GM18502 (cell line): ENCODE data around the gene GPR63.

Source experiments
- ATAC-seq: cut with Tn5 transposase; IDR thresholded peaks from one replicate; pipeline ENCODE4 v1.9.1; 2021; ENCODE audit warnings: mild to moderate bottlenecking; ENCODE audit not compliant: unreplicated experiment, poor library complexity

GPR63 gene, protein sequence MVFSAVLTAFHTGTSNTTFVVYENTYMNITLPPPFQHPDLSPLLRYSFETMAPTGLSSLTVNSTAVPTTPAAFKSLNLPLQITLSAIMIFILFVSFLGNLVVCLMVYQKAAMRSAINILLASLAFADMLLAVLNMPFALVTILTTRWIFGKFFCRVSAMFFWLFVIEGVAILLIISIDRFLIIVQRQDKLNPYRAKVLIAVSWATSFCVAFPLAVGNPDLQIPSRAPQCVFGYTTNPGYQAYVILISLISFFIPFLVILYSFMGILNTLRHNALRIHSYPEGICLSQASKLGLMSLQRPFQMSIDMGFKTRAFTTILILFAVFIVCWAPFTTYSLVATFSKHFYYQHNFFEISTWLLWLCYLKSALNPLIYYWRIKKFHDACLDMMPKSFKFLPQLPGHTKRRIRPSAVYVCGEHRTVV

DNA sequence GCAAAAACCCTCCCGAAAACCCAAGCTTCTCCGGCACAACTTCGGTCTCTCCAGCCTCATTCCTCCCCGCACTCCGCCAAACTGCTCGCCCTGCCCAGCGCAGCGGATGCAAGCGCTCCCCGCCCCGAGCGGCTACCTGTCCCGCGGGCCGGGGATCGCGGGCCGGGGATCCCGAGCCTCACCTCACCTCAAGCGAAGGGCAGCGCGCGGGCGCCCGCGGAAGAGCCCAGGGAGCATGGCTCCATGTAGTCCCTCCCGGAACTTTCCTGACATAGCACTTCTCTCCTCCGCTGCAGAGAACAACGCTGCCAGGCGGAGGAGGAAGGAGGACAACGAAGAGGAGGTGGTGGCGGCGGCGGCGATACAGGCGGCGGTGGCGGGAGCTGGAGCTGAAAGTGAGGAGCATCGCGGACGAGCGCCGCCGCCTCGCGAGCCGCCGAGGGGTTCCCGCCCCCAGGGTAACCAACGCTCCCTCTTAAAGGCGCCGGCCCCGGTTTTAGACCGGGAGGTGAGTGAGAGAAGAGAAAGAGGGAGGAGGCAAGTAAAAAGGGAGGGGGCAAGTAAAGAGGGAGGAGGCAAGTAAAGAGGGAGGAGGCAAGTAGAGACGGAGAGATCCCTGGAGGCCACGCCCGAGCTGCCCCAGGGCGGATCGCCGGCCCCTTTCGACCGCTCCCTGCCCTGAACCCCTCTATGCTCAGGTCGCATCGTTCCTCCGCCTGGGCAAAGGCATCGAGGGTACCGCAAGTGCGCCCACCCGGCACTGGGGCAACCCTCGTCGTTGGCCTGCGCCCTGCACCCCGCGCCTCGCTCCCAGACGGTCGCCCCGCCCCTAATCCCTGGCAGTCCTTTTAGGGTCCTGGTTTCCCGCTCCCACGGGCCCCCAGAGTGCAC is at the start of gene GPR63:
TSS of gene GPR63 (minus strand) at position 397 of the 891 bp plus-strand sequence. CDS start 37,746 bp downstream, outside the sequence.
- peak; percentile 93 for ATAC-seq

GRCh38 chr6:96886519-96886918 is 49.2 kb upstream of the GPR63 start:
- ATAC-seq: no peak

GRCh38 chr6:96885187-96885631 is 47.9 kb upstream of the GPR63 start:
- ATAC-seq: peak; percentile 88

DNA sequence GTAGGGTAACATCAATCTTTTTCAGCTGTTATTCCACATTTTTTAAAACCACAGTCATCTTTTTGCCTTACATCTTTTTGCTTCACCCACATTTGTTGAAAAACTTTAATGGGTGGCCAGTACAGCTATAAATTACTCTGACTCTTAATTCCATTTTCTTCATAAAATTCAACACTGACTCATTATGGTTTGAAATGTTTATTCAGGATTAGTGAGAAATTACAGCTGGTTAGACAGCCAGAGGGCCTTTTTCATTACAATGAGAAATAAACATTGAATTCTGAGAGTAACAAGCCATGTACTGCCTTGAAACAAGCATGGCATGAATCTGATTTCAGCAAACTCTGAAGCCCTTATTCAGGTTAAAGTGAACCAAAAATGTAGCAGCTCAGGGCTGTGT is 40.9 kb upstream of the GPR63 start:
- ATAC-seq: no peak

GRCh38 chr6:96876886-96877545 is 39.7 kb upstream of the GPR63 start:
- ATAC-seq: no peak

DNA sequence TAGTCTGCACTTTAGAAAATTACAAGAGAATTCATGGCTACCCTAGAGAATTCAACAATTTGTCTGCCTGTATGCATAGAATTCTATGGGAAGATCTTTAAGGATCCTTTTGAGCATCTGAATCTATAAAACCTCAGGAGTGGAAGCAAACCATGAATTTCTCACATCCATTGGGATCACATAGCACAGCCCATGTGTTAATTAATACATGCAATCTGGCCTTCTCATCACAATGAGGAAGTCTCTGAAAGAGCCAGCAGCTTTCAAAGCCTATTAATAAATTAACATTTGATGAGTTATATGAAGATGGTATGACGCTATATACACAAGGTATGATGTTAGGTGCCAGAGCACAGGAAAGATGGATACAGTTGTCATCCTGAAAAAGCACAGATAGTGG is 35.7 kb upstream of the GPR63 start:
- no peak for ATAC-seq

- no peak for ATAC-seq
Measured at GRCh38 chr6:96865055-96865405, 27.8 kb upstream of the GPR63 start.

- ATAC-seq: no peak
Measured at GRCh38 chr6:96864216-96865054, 27.2 kb upstream of the GPR63 start.

- peak; percentile 64 for ATAC-seq
Measured at GRCh38 chr6:96862560-96862959, 25.3 kb upstream of the GPR63 start.

DNA sequence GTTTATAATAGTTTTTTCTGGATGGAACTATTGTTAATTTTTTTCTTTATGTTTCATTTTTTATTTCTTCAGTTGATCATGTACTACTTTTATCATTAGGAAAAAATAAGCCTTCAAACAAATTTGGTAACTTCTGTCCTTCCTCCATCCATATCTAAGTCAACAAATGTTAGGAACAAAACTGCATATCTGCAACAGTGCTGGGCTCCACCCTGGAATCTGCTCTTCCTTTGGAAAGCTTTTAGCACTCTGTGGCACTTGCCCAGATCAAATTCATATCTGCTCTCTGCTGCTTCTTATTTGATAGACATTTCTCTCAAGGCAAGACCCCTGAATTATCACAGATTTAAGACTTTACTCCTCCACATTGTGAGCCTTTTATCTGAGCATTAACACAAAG is 24.3 kb upstream of the GPR63 start:
- ATAC-seq: no peak

DNA sequence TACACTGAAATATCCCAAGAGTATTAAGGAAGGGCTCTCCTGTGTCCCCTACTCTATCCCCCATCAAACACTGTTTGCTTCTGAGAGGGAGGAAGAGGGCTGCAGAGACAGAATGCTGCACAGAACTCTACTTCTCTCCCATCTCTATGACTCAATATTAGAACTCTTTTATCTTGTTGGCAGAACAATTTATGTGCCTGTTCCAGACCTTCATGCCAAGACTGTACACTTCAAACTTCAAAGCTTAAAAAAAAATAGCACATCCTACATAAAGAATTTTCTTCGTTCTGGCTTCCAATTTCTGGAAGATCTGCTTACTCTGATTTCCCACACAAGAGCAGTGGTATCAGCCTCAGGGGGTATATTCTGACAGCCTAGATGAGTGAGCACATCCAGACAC is 19.6 kb upstream of the GPR63 start:
- ATAC-seq: no peak

GRCh38 chr6:96853083-96853482 is 15.8 kb upstream of the GPR63 start:
- no peak for ATAC-seq

- no peak for ATAC-seq
Measured at GRCh38 chr6:96852605-96853004, 15.3 kb upstream of the GPR63 start.

- ATAC-seq: no peak
Measured at GRCh38 chr6:96851858-96852257, 14.6 kb upstream of the GPR63 start.

GRCh38 chr6:96849615-96850014 is 12.3 kb upstream of the GPR63 start:
- no peak for ATAC-seq

DNA sequence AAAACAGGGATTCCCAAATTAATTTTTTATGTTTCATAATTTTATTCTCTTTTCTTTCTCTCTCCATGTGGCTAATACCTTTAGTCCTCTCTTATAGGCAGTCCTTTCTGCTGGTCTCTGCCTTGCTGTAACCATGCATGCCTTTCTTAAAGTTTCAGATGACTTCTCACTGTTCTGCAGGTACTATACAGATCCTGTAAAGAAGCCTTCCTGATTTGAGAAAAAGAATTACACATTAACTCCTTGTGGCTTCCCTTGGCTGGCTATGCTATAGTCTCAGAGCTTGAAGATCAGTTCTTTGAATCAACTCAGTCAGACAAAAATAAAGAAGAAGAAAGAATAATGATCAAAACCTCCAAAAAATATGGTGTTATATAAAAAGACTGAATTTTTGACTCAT is 7.3 kb upstream of the GPR63 start:
- ATAC-seq: no peak

DNA sequence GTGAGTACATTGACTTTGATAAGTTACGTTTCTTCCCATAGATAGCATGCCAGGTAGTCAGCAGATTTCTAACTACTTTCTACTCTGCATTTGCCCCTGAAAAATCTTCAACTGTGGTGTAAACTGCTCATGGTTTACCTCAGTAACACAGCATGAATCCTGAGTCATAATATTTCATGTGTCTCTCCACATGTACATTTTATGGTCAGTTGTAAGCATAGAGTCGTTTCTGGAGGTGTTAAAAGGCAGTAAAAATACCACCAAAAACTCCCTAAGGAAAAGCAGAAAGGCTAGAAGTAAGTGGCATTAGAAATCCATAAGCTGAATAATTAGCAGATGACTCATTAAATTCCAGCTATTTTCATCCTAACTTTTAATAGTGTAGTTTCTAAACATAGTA is 4.1 kb upstream of the GPR63 start:
- ATAC-seq: no peak

DNA sequence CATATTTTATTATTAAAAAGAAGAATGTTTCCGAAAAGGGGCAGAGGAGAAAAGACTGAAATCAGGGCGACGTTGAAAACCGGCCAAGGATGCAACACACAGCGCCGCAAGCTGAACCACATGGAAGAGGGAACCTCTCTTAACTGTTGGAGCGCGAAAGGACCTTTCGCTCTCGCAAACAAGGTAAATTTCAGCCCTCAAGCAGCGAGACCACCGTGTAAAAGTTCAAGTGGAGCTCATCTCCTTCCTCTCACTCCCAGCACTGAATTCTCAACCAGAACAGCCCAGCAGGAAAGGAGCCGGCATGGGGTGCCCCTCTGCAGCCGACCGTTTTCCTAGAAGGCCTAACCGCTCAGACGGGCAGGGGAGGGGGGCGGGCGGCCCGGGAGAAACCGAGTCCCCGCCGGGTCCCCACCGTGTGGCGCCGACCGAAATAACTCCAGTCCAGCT is 621 bp downstream of the GPR63 start:
- ATAC-seq: peak; percentile 16

DNA sequence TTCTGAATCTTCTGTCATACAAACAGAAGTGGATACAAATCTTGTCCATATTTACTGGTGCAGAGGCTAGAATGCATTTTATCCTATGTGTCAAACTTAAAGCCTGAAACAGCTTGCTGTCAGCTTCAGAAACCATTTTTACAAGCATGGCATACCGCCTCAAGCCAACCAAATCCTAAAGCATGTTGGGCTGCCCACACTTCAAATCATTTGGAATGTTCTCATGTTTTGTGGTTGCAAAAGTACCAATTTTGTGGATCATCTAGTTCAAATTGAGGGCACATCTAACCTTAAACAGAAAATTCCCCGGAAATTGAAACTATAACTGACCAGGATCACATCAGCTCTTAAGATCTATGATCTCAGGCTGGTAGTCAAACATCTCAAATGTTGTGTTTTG is 3.2 kb downstream of the GPR63 start:
- ATAC-seq: no peak

- ATAC-seq: no peak
Measured at GRCh38 chr6:96832780-96833179, 4.5 kb downstream of the GPR63 start.
